Inflammatory macrophage treated with lipopolysaccharide for 1 hour (primary cell): Measurements from ENCODE around the gene NOXO1.
A peak's percentile ranks its signal among the peaks of the same experiment; 100 is the strongest.
"Not testable (repeated sequence)": the region's sequence is repeated elsewhere in the genome, so short reads cannot be mapped to it uniquely, and the experiment has no call there.

Source experiments
- DNase-seq, 2 donors: peaks; one replicate each; pipeline ENCODE4 v3.0.0-alpha.2; 2020 to 2022

Gene NOXO1

GRCh38 chr16:1960665-1961630, 20.3 kb downstream of the NOXO1 start:
- no peak for DNase-seq

GRCh38 chr16:1959269-1960039, 21.8 kb downstream of the NOXO1 start, which contains the start of gene NDUFB10:
TSS of gene NDUFB10 (plus strand) at chr16:1959538. CDS start at chr16:1959625, 87 bp downstream.
- DNase-seq, result peak; percentile 86 to 95

- DNase-seq, result no peak
Observed at GRCh38 chr16:1958715-1959268, 22.5 kb downstream of the NOXO1 start.

- not testable (repeated sequence) for DNase-seq
Observed at GRCh38 chr16:1958143-1958491, 23.2 kb downstream of the NOXO1 start.

- not testable (repeated sequence) for DNase-seq
Observed at GRCh38 chr16:1957434-1958142, 23.7 kb downstream of the NOXO1 start.

GRCh38 chr16:1953734-1954133, 27.5 kb downstream of the NOXO1 start:
- no peak for DNase-seq

GRCh38 chr16:1950559-1950958, 30.7 kb downstream of the NOXO1 start:
- DNase-seq, result no peak

- DNase-seq, result no peak
Observed at GRCh38 chr16:1950047-1950446, 31.2 kb downstream of the NOXO1 start.

- no peak for DNase-seq
Observed at GRCh38 chr16:1949507-1949906, 31.8 kb downstream of the NOXO1 start.

- no peak for DNase-seq
Observed at GRCh38 chr16:1947369-1947670, 33.9 kb downstream of the NOXO1 start.

GRCh38 chr16:1946495-1947368, 34.5 kb downstream of the NOXO1 start:
- DNase-seq, result no peak

- DNase-seq, result no peak
Observed at GRCh38 chr16:1945559-1946391, 35.5 kb downstream of the NOXO1 start.

GRCh38 chr16:1944612-1945199, 36.6 kb downstream of the NOXO1 start:
- DNase-seq, result no peak

- peak; percentile 99 to 100 for DNase-seq
Observed at GRCh38 chr16:1942810-1943726, 38.2 kb downstream of the NOXO1 start, which contains the start of gene MSRB1. TSS of gene MSRB1 (minus strand) at chr16:1943199. CDS start at chr16:1943156, 43 bp downstream.

- DNase-seq, result peak; percentile 47 to 62
Observed at GRCh38 chr16:1942047-1942809, 39.0 kb downstream of the NOXO1 start.

- DNase-seq, result no peak
Observed at GRCh38 chr16:1941162-1942046, 39.9 kb downstream of the NOXO1 start.
